Chondrocyte (in vitro differentiated cells): ENCODE data around the gene KRTAP12-2. TPM values are rescaled to one million over a fixed set of nuclear protein-coding genes. Genes with fewer than 3 reads are reported as not detected.

Experiments
- DNase-seq: peaks from one replicate; pipeline ENCODE4 v3.0.0; 2021; ENCODE audit warnings: mixed read lengths, low spot score
- H3K27ac Mint-ChIP-seq: one replicate; pipeline ENCODE4 v1.8.0; 2021; ENCODE audit warnings: mild to moderate bottlenecking, moderate library complexity, mixed read lengths; ENCODE audit not compliant: unreplicated experiment
- H3K27me3 Mint-ChIP-seq: 2 replicates; pipeline ENCODE4 v1.8.0; 2021; ENCODE audit warnings: low read depth, mixed read lengths
- H3K36me3 Mint-ChIP-seq: 2 replicates; pipeline ENCODE4 v1.8.0; 2021; ENCODE audit warnings: low read depth, mixed read lengths
- H3K4me1 Mint-ChIP-seq: 2 replicates; pipeline ENCODE4 v1.8.0; 2021; ENCODE audit warnings: low read depth, mild to moderate bottlenecking, mixed read lengths
- H3K4me3 Mint-ChIP-seq: one replicate; pipeline ENCODE4 v1.8.0; 2021; ENCODE audit warnings: mild to moderate bottlenecking, moderate library complexity, mixed read lengths; ENCODE audit not compliant: unreplicated experiment
- H3K9me3 Mint-ChIP-seq: 2 replicates; pipeline ENCODE4 v1.8.0; 2021; ENCODE audit warnings: low read depth, mixed read lengths
- CTCF ChIP-seq: fragments of 200-600 bp; sonication (generic); IDR thresholded peaks from 2 replicates; pipeline ENCODE4 v1.5.0; 2021; ENCODE audit warnings: antibody characterized with exemption, mild to moderate bottlenecking, moderate library complexity
- total RNA-seq: library from RNA; stranded (reverse); gene quantifications from 3 replicates; pipeline ENCODE4 v1.2.1, GENCODE V29; 2021

KRTAP12-2 gene
- total RNA-seq, 1 donor from 2014 or later = not detected

DNA sequence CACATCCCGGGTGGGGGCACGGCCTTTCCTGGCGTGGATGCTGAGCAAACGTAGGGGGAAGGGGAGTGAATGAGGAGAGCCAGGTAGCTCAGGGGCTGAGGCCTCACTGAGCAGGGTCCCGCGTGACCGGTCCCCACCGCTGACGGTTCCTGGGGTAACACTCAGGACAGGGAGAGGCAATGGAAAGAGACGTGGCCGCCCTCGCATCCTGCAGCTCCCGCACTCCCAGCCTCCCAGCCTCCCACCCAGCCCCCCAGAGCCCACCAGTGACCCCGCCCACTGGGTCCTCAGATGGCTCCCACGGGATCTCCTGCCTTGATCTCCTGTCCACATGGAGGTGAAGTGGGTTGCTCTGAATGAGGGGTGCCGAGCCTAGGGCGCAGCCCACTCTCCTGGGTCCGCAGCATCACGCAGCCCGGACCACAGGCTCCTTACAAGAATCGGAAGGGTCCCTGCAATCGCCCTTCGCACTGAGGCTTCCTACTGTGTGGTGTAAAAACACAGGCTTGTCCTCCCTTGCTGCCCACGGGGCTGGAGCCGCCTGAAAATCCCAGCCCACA lies 42.2 kb upstream of the KRTAP12-2 start:
- peaks cover 1% of the 10 kb centered on the region for H3K36me3 Mint-ChIP-seq
- H3K4me3 Mint-ChIP-seq = no peak overlapping the region
- peaks cover 72% of the 10 kb centered on the region for H3K27me3 Mint-ChIP-seq
- DNase-seq = peak; percentile 82
- no peak for TF ChIP-seq CTCF
- H3K9me3 Mint-ChIP-seq = peaks cover 3% of the 10 kb centered on the region
- peaks cover 18% of the 10 kb centered on the region for H3K4me1 Mint-ChIP-seq
- H3K27ac Mint-ChIP-seq = no peak overlapping the region

DNA sequence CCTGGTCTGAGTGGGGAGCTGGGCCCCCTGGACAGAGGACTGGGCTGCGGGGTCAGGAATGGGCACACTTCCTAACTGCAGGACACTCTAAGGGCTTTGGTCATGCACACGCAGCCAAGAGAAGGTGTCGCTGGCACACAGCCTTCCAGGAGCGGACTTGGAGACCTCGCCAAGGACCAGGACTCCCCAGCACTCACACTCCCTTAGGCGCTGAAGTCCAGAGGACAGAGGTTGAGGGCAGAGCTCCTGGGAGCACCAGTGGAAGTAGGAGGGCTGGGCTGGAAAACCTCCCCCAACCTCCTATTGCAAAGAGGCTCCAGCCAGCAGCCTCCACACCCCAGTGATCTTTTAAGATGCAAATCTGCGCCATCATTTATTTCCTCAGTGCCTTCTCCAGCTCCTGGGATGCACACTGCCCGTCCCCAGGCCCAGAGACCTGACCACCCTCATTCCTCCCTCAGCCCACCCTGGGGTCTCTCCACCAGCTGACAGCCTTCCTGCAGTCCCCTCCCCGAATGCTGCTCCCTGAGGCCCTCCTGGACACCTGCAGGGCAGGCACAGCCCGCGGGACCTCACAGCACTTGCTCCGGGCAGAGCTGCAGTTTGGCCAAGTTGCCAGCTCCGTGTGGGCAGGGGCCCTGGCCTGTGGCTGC lies 41.6 kb upstream of the KRTAP12-2 start:
- no peak overlapping the region for H3K4me3 Mint-ChIP-seq
- H3K9me3 Mint-ChIP-seq = peaks cover 3% of the 10 kb centered on the region
- no peak for DNase-seq
- TF ChIP-seq CTCF = no peak
- H3K27me3 Mint-ChIP-seq = peaks cover 68% of the 10 kb centered on the region
- no peak overlapping the region for H3K27ac Mint-ChIP-seq
- H3K36me3 Mint-ChIP-seq = peaks cover 1% of the 10 kb centered on the region
- H3K4me1 Mint-ChIP-seq = peaks cover 18% of the 10 kb centered on the region

- H3K36me3 Mint-ChIP-seq = peaks cover 1% of the 10 kb centered on the region
- peaks cover 69% of the 10 kb centered on the region for H3K27me3 Mint-ChIP-seq
- DNase-seq = no peak
- peaks cover 18% of the 10 kb centered on the region for H3K4me1 Mint-ChIP-seq
- no peak overlapping the region for H3K4me3 Mint-ChIP-seq
- peaks cover 3% of the 10 kb centered on the region for H3K9me3 Mint-ChIP-seq
- no peak overlapping the region for H3K27ac Mint-ChIP-seq
- TF ChIP-seq CTCF = no peak
Measured at GRCh38 chr21:44706706-44707581, 40.2 kb upstream of the KRTAP12-2 start.

DNA sequence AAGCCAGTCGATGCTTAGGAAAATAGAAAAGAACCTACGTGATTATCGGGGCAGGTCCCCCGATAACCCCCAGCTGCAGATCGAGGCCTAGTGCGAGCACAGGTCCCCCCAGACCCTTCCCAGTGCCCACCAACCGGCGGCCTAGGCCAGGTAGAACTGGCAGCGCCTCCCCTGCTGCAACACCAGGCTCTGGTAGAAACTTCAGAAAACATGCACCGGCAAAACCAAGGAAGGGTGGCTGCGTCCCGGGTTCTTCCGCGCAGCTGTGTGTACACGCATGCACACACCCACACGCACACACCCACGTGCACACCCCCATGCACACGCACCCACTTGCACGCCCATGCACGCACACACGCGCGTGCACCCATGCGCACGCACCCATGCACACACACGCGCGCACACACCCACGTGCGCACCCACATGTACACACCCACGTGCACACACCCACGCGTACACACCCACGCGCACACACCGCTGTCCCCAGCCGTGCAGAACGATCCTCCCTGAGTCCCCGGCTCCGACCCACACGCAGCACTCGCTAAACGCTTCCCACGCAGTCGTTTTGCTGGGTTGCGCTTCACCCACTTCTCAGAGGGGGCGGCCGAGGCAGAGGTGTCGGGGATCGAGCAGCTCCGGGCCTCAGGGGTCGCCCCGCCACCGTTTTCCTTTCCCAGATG lies 39.4 kb upstream of the KRTAP12-2 start:
- peaks cover 1% of the 10 kb centered on the region for H3K36me3 Mint-ChIP-seq
- H3K27me3 Mint-ChIP-seq = peaks cover 73% of the 10 kb centered on the region
- H3K9me3 Mint-ChIP-seq = peaks cover 3% of the 10 kb centered on the region
- no peak overlapping the region for H3K27ac Mint-ChIP-seq
- peaks cover 14% of the 10 kb centered on the region for H3K4me1 Mint-ChIP-seq
- DNase-seq = no peak
- TF ChIP-seq CTCF = no peak
- no peak overlapping the region for H3K4me3 Mint-ChIP-seq

DNA sequence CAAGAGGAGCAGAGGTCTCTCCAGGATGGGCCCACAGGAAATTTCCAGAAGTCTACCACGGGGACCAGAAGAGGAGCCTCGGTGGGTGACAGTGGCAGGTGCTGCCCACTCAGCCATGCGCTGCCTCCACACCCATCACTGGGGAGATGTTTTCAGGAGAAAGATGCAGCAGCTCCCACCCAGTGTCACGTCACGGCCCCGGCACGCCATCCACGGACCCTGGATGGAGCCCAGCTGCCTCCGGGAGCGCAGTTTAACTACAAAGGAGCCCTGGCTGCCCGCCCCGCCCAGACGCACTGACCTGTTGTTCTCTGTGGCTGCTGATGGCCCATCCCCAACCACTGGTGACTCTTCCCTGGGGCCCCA lies 37.9 kb upstream of the KRTAP12-2 start:
- Mint-ChIP-seq H3K4me3 (no peak overlapping the region), H3K36me3 (peaks cover 1% of the 10 kb centered on the region), H3K4me1 (peaks cover 5% of the 10 kb centered on the region), H3K27ac (no peak overlapping the region), H3K27me3 (peaks cover 74% of the 10 kb centered on the region), H3K9me3 (peaks cover 3% of the 10 kb centered on the region)
- TF ChIP-seq CTCF = no peak
- no peak for DNase-seq
